ENCODE measurements around the gene SDK2. TPM values are rescaled to one million over a fixed set of nuclear protein-coding genes. Genes with fewer than 3 reads are reported as not detected.
"Not testable (repeated sequence)": the region's sequence is repeated elsewhere in the genome, so short reads cannot be mapped to it uniquely, and the experiment has no call there.

Gene SDK2
- total RNA-seq, 2 experiments from 2014 or later = 2.4 to 2.5 TPM

DNA sequence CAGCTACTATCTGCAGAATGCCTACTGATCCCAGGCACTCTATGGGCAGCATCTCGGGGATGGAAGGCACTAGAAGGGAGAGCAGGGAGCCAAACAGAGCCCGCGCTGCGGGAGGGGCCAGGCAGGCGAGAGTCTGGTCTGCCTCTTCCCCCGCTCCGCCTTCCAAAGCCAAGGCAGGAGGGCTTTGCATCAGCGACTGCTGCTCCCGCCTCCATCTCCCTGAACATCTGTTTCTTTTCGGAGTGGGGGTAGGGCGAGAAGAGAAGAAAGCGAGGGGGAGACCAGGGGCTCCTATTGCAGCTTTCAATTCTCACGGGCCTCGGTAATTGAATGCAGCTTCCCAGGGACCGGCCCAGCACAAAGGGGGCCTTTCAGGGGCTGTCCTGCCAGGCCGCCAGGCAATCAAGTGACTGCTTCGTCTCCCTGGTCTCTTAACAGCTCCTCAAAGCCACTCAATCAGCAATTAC lies 301.0 kb downstream of the SDK2 start:
- peaks cover 6% of the 10 kb centered on the region for H3K4me1 Mint-ChIP-seq
- CTCF ChIA-PET = no interaction called here
- H3K27ac Mint-ChIP-seq = no peak overlapping the region
- H3K36me3 Mint-ChIP-seq (ENCODE audit: low read depth) = no peaks in the 10 kb centered on the region
- H3K27me3 Mint-ChIP-seq = no peaks in the 10 kb centered on the region
- H3K9me3 Mint-ChIP-seq = no peaks in the 10 kb centered on the region
- no peak overlapping the region for H3K4me3 Mint-ChIP-seq
- DNase-seq = no peak
- POLR2A ChIA-PET = no interaction called here

DNA sequence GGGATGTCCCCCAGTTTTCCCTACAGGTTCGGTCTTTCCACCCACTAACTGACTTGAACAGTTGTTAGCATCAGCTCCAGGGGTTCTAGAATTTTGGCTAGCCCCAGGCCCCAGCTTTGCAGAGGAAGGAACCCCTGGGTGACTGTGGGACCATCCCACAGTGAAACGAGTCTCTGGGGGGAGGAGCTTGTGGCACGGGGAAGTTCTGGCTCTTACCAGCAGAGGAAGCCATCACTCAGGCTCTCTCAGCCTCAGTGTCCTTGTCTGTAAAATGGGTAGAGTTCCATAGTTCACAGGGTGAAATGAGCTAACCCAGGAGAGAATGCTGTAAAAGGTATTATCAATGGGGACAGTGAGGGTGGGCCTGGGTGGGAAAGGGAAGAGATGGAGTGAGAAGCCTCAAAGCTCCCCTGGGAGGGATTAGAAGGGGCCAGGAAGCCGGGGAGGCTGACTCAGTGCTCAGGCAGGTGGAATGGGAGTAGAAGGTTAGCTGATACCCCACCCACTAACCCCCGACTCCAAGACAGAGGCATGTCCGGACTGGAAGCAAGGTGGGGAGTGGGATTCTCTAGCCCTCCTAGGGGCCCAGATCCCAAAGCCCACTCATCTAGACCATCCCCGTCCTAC lies 301.6 kb downstream of the SDK2 start:
- Mint-ChIP-seq H3K9me3 (no peaks in the 10 kb centered on the region), H3K4me3 (no peak overlapping the region), H3K36me3 (ENCODE audit: low read depth) (no peaks in the 10 kb centered on the region), H3K27me3 (no peaks in the 10 kb centered on the region), H3K27ac (no peak overlapping the region), H3K4me1 (peaks cover 6% of the 10 kb centered on the region)
- no peak for DNase-seq
- ChIA-PET CTCF (no interaction called here), POLR2A (no interaction called here)

DNA sequence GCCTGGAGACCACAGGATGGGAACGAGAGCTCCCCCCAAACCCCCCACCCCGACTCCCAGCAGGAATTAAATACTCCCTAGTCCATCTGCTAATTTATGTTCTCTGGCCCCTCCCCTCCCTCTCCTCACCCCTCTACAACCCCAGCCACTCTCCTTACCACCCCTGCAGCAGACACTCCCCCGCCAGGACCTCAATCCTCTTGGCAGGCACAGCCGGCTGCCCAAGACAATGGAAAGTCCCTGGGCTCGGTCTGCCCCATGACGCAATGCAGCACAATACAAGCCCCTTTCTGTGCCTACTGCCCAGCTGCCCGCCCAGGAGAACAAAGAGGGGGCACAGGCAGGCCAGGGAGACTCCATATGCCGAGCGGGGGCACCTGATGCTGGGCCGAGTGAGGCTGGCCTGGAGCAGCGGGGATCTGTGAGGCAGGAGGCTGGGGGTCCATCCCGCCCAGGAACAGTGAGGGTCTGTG lies 302.2 kb downstream of the SDK2 start:
- H3K4me1 Mint-ChIP-seq = peaks cover 6% of the 10 kb centered on the region
- ChIA-PET POLR2A (no interaction called here), CTCF (no interaction called here)
- H3K27ac Mint-ChIP-seq = no peak overlapping the region
- no peak overlapping the region for H3K4me3 Mint-ChIP-seq
- no peak for DNase-seq
- no peaks in the 10 kb centered on the region for H3K9me3 Mint-ChIP-seq
- no peaks in the 10 kb centered on the region for H3K36me3 Mint-ChIP-seq (ENCODE audit: low read depth)
- no peaks in the 10 kb centered on the region for H3K27me3 Mint-ChIP-seq

DNA sequence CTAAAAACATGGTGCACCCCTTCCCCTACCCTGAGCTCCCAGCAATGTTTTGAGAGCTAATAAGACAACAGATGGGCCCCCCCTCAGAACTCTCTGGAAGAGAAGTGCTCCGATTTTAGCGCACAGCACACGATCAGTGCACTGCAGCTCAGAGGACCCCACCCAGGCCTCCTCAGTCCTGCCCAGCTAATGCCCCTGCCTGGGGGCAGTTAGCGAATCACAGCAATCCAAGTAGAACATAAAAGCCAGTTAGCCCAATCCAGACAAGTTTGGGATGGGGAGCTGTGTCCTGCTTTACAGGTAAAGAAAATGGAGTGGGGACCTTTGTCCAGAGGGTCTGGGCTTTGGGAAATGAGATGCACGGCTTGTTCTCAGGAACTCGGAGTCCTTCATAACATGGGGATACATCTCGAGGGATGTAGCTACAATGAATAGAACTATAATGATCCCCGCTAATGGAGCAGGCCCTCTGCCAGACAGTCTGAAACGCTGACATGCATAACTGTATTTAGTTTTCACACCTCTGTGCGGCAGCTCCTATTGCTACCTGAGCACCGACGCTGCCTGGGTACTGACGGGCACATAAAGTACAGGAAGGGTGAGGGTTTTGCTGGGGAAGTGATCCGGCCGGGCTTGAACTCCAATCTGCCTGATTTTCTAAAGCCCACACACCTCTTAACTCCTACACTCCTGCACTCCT lies 302.7 kb downstream of the SDK2 start:
- Mint-ChIP-seq H3K4me3 (no peak overlapping the region), H3K4me1 (peaks cover 6% of the 10 kb centered on the region), H3K9me3 (no peaks in the 10 kb centered on the region), H3K36me3 (ENCODE audit: low read depth) (no peaks in the 10 kb centered on the region), H3K27ac (no peak overlapping the region), H3K27me3 (no peaks in the 10 kb centered on the region)
- ChIA-PET POLR2A (no interaction called here), CTCF (no interaction called here)
- DNase-seq = no peak

DNA sequence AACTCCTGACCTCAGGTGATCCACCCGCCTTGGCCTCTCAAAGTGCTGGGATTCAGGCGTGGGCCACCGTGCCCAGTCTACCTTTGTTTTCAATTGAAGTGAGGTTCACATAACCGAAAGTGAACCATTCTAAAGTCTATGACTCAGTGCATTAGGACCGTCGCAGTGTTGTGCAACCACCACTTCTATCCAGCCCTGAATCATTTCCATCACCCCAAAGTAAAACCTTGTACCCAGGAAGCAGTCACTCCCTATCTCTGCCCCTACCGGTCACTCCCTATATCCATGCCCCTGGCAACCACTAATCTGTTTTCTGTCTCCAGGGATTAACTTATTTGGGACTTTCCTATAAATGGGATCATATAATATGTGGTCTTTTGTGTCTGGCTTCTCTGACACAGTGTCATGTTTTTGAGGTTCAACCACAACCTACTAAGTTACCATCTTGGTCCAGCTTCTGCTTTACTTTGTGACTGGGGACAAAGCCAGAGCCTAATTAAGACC lies 304.1 kb downstream of the SDK2 start:
- ChIA-PET CTCF (interaction anchor here (1.1 kb wide), 1 partner anchor 783 kb away, joined by 4 read pairs; no protein-coding TSS in a partner anchor), POLR2A (no interaction called here)
- peak; percentile 16 for DNase-seq
- H3K27me3 Mint-ChIP-seq = no peaks in the 10 kb centered on the region
- peaks cover 6% of the 10 kb centered on the region for H3K4me1 Mint-ChIP-seq
- no peaks in the 10 kb centered on the region for H3K9me3 Mint-ChIP-seq
- no peak overlapping the region for H3K4me3 Mint-ChIP-seq
- no peaks in the 10 kb centered on the region for H3K36me3 Mint-ChIP-seq (ENCODE audit: low read depth)
- H3K27ac Mint-ChIP-seq = no peak overlapping the region

DNA sequence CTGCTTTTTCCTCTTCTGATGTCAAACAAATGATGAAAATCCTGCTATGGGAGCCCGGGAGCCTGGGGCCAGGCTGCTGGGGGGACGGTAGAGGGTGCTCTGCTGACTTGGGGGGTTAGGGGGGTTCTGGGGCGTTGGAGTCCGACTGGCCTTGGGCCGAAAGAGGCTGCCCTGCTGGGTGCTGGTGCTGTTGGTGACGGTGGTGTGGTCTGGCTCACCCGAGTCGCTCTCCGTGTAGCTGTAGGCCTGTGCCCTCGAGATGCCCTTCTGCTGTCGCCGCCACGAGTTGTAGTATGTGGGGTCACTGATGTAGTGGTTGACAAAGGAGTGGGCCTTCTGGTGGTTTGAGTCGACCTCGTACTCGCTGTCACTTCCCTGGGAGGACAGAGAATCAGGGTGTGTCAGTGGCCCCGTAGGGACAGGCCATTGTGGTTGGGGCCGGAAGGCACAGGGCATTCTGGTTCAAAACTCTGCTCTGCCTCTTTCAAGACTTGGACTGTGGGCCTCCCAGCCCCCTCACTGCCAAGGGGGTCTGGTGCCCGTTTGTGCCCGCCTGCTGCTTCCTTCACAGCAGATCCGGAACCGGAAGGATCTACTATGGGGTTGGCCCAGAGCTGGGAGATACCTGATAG lies 305.6 kb downstream of the SDK2 start:
- CTCF ChIA-PET = interaction anchor here (1.1 kb wide), 1 partner anchor 782 kb away, joined by 4 read pairs; no protein-coding TSS in a partner anchor
- no peak overlapping the region for H3K27ac Mint-ChIP-seq

DNA sequence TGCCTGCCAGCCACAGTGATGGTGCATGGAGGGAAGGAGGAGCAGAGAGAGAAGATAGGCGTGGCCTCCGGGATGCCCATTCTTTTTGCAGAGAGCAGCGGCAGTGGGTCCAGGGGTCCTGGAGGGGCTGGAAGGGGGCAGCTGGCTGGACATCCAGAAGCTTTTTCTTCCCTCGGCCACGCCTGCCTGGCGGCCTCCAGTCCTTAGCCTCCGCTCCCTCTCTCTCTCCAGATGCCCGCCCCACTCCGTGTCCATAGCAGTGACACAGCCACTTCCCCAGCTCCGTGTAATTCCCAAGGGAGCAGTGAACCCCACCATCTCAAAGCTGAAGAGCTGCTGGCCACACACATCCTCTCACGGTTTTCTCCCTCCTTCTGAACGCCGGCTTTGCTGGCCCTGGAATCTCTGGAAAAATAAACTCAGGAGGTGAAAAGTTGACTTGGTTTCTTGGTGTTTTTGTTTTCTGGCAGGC lies 306.2 kb downstream of the SDK2 start:
- Mint-ChIP-seq H3K27ac (no peak overlapping the region), H3K27me3 (no peaks in the 10 kb centered on the region), H3K36me3 (ENCODE audit: low read depth) (no peaks in the 10 kb centered on the region), H3K4me3 (no peak overlapping the region), H3K4me1 (peaks cover 6% of the 10 kb centered on the region), H3K9me3 (no peaks in the 10 kb centered on the region)
- POLR2A ChIA-PET = no interaction called here
- no peak for DNase-seq
- CTCF ChIA-PET = no interaction called here

More for the DNA sequence above, 305.6 kb downstream of the SDK2 start:
- no peak overlapping the region for H3K4me3 Mint-ChIP-seq
- no peaks in the 10 kb centered on the region for H3K36me3 Mint-ChIP-seq (ENCODE audit: low read depth)
- no peaks in the 10 kb centered on the region for H3K9me3 Mint-ChIP-seq
- POLR2A ChIA-PET = no interaction called here
- no peaks in the 10 kb centered on the region for H3K27me3 Mint-ChIP-seq
- DNase-seq = no peak
- H3K4me1 Mint-ChIP-seq = peaks cover 6% of the 10 kb centered on the region

DNA sequence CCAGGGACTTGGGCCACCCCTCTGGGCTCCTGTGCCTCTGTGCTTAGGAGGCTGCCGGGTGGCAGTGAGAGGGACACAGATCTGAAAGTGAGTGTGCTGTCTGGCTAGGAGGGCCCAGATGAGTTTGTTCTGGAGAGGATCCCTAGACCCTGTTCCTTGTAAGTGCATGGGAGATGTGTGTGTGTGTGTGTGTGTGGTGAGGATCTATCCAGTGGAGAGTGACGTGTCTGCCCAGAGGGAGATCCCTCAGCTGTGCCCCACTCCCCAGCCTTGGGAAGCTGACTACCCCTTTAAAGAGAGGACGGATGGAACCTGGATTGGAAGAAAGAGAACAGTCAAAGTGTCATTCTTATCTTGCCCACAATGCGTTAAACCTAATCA lies 306.9 kb downstream of the SDK2 start:
- no peak for DNase-seq
- Mint-ChIP-seq H3K4me3 (no peak overlapping the region), H3K36me3 (ENCODE audit: low read depth) (no peaks in the 10 kb centered on the region), H3K9me3 (no peaks in the 10 kb centered on the region), H3K27ac (no peak overlapping the region), H3K27me3 (no peaks in the 10 kb centered on the region), H3K4me1 (peaks cover 6% of the 10 kb centered on the region)
- CTCF ChIA-PET = no interaction called here
- POLR2A ChIA-PET = no interaction called here

DNA sequence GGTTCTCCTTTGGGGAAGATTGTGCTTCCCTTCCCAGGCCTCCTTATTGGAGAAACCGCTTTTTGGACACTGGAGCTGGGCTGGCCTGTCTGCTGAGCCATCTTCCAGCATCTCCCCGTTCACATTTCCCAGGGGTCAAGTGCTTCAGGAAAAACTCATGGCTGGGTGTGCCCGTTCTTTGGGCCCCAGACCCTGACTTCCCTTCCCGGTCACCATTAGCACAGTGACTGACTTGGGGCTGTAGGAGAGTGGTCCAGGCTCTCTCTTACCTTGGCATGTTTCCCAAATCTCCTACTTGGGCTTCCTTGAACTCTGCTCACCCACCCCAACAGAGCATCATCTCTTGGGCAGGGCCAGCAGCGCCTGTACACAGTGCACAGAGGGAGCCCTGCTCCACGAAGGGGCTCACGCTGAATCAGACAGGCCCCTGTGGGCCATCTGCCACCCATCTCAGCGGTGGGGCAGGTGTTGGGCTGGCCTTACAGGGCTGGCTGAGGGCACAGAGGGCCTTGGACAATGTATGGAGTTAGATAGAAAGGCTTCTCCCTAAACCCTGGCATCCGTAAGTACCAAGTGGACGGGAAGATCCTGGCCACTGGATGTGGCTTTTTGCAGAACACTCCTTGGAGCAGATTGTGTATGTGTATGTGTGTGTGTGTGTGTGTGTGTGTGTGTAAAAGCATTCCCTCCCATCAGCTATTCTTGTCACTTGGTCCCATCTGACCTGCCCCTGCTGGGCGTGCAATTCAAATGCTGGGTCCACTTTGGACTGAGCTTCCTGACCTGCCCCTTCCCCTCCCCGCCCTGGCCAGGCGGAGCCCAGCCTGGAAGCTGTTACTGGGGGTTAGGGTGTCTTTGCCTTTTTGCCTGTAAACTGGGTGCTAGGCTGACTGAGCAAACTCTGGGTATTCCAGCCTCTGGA lies 307.6 kb downstream of the SDK2 start:
- DNase-seq = no peak
- POLR2A ChIA-PET = no interaction called here
- H3K27me3 Mint-ChIP-seq = no peaks in the 10 kb centered on the region
- no peak overlapping the region for H3K27ac Mint-ChIP-seq
- no peaks in the 10 kb centered on the region for H3K36me3 Mint-ChIP-seq (ENCODE audit: low read depth)
- H3K4me1 Mint-ChIP-seq = peaks cover 6% of the 10 kb centered on the region
- no peaks in the 10 kb centered on the region for H3K9me3 Mint-ChIP-seq
- H3K4me3 Mint-ChIP-seq = no peak overlapping the region
- CTCF ChIA-PET = no interaction called here

DNA sequence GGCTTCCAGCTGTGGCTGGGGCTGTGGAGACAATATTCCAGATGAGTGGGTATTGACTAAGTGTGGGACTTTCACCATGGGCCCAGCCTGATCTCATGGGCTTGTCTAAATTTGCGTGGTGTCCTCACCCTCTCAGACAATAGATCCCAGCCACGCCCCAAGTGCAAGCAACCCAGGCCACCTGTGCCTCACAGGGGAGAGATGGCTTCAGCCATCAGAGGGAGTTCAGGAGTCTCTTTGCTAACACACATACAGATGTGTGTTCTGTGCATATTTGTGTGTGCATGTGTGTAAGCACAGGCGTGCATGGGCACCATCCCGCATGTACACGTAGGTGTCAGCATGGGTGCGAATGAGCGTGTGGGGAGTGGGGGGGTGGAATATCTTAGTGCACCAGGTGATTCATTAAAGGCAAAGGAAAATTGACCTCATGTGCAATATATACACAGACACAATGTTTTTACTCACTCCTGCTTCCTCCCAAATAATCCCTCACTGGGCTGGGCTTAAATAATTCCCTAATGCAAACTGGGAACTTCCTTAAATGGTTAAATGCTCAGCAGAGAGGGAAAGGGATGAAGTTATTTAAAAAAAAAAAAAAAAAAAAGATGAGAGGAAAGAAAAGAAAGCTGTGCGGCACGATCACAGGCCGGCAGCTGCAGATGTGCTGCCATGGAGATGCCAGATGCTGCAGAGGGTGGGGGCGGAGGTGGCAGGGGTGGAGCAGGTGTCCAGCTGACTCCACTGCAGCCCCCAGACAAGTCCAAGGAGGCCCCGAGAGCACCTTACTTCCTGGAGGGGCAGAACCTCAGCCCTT lies 308.4 kb downstream of the SDK2 start:
- Mint-ChIP-seq H3K4me3 (no peak overlapping the region), H3K27me3 (no peaks in the 10 kb centered on the region), H3K4me1 (peaks cover 6% of the 10 kb centered on the region), H3K27ac (no peak overlapping the region), H3K36me3 (ENCODE audit: low read depth) (no peaks in the 10 kb centered on the region), H3K9me3 (no peaks in the 10 kb centered on the region)
- ChIA-PET POLR2A (no interaction called here), CTCF (no interaction called here)
- no peak for DNase-seq

DNA sequence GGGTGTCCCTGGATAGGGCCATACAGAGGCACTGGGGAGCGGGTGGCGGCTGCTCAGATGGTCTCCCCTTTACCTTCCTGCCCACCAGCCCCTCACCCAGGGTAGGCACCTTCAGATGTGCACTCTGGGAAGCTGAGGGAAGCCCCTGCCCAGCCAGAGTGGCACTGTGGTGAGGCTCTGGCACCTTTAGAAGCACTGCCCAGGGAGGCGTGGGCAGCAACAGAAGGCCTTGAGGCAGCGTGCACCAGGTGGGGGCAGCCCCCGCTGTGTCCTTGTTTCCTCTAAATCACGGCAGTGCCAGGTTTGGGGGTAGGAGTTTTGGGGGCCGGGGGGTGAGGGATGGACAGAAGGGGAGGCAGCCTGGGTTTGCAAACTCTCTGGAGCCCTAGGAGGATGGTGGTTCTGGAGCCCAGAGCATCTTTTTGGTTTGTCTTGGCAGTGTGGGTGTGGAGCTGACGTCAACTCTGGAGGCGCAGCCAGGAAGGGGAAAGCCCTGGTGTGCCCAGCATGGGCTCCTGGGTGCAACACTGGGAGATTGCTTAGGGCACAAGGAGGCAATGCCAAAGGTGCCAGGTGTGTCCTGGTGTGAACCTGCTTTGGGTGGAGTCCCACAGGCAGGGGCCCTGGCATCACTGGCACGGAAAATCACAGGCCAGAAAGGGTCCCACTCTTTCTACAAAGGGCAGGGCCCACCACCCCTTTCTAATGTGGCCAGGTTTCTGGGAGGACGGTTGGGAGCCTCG lies 309.3 kb downstream of the SDK2 start:
- H3K36me3 Mint-ChIP-seq (ENCODE audit: low read depth) = no peaks in the 10 kb centered on the region
- peaks cover 1% of the 10 kb centered on the region for H3K4me1 Mint-ChIP-seq
- H3K27me3 Mint-ChIP-seq = no peaks in the 10 kb centered on the region
- ChIA-PET CTCF (no interaction called here), POLR2A (no interaction called here)
- H3K9me3 Mint-ChIP-seq = no peaks in the 10 kb centered on the region
- no peak for DNase-seq
- no peak overlapping the region for H3K27ac Mint-ChIP-seq
- no peak overlapping the region for H3K4me3 Mint-ChIP-seq

DNA sequence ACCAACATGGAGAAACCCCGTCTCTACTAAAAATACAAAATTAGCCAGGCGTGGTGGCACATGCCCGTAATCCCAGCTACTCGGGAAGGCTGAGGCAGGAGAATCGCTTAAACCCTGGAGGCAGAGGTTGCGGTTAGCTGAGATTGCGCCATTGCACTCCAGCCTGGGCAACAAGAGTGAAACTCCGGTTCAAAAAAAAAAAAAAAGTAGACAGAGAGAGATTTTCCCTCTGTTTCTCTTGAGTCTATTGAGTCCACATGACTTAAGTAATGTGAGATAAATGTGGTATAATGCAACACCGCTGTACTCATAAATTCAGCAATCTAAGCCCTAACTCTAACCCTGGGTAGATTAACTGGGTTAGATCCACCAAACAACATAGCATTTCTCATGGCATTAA lies 310.8 kb downstream of the SDK2 start:
- POLR2A ChIA-PET; DNase-seq; H3K9me3 Mint-ChIP-seq; CTCF ChIA-PET; H3K27me3 Mint-ChIP-seq; H3K36me3 Mint-ChIP-seq (ENCODE audit: low read depth); H3K27ac Mint-ChIP-seq; H3K4me1 Mint-ChIP-seq; H3K4me3 Mint-ChIP-seq: not testable (repeated sequence)

Data from activated CD4-positive, alpha-beta memory T cell treated with anti-CD3 and anti-CD28 coated beads, Interleukin-2, amount 10 ng/mL, durations not matched to agents 7 days and 5 days (primary cell).